Adrenal gland (tissue), 12 donors: ENCODE measurements around the gene FAS. TPM values are rescaled to one million over a fixed set of nuclear protein-coding genes. Genes with fewer than 3 reads are reported as not detected.

Experiments used
- DNase-seq, 7 donors: peaks; one replicate each; pipeline ENCODE4 v3.0.0-alpha.2; 2019 to 2020
- H3K27ac ChIP-seq, 5 donors: fragments of 200-600 bp; sonication (generic) in 4 of 5; 1 replicate in 3 of 5; 2 replicates in 2 of 5; pipeline versions ENCODE4 v1.5.1 to v1.8.0; 2016 to 2020; ENCODE audit warnings: mild to moderate bottlenecking in 1 of 5
- H3K27me3 ChIP-seq: fragments of 200-600 bp; 2 replicates; pipeline ENCODE4 v1.8.0; 2021
- H3K36me3 ChIP-seq, 2 donors: fragments of 200-600 bp; replicated peaks in 1 of 2; 1 replicate in 1 of 2; 2 replicates in 1 of 2; pipeline versions ENCODE4 v1.5.1 to v1.8.0; 2018 to 2022
- H3K4me1 ChIP-seq, 2 donors: fragments of 200-600 bp; replicated peaks in 1 of 2; 1 replicate in 1 of 2; 2 replicates in 1 of 2; pipeline versions ENCODE4 v1.5.1 to v1.8.0; 2018 to 2021
- H3K4me3 ChIP-seq, 4 donors: fragments of 200-600 bp; sonication (generic) in 3 of 4; one replicate each; pipeline ENCODE4 v1.5.1; 2016 to 2018
- H3K9me3 ChIP-seq, 3 donors: fragments of 200-600 bp; sonication (generic) in 1 of 3; replicated peaks in 1 of 3; 1 replicate in 2 of 3; 2 replicates in 1 of 3; pipeline versions ENCODE4 v1.5.1 to v1.8.0; 2016 to 2021
- POLR2A ChIP-seq, 2 donors: fragments of 450-650 bp; IDR thresholded peaks; one replicate each; pipeline ENCODE4 v1.6.1; 2017; ENCODE audit warnings: antibody characterized with exemption in 2 of 2, mild to moderate bottlenecking in 2 of 2, moderate library complexity in 1 of 2
- WGBS, 4 donors: extraction: QIAGEN DNeasy Blood & Tissue Kit in 2 of 4; methylation state at CpG; one replicate each; pipeline versions ENCODE4 v1.1.5 to v1.1.7; 2013 to 2017; 5-methylcytosine and 5-hydroxymethylcytosine counted together
- intact Hi-C, 2 donors: fragments of 100-400 bp; cut with DNase I; formaldehyde crosslinking; loops; one replicate each; pipeline versions ENCODE4 v1.14.1 to v1.15.0; 2022 to 2023
- polyA plus RNA-seq, 3 donors: library from polyadenylated mRNA; stranded (reverse); fragments of 200-250 nt in 2 of 3; fragments of 350-450 nt in 1 of 3; fragmentation: Illumina TruSeq in 1 of 3; extraction: RNeasy Lipid Tissue Mini Kit (QIAGEN cat#74804) in 1 of 3; gene quantifications; one replicate each; pipeline ENCODE4 v1.2.3, GENCODE V29; 2013 to 2014
- total RNA-seq, 9 donors: library from RNA; depleted of rRNA in 4 of 9; stranded (reverse); fragments of >200 nt in 4 of 9; fragments of 120-200 nt in 1 of 9; fragmentation: NEBNext Ultra II Directional in 1 of 9; extraction: Animal tissue kit (Norgen Biotek cat#: 25700) in 1 of 9; gene quantifications; one replicate each; pipeline versions ENCODE4 v1.1.0 to v1.2.4, GENCODE V29; 2013 to 2023
- TF ChIP-seq, protein P1 (sequence below), 6 experiments: fragments of 450-650 bp in 4 of 6; fragments of 200-600 bp in 2 of 6; sonication (generic) in 1 of 6; IDR thresholded peaks; 1 replicate in 5 of 6; 2 replicates in 1 of 6; pipeline versions ENCODE4 v1.5.1 to v1.8.0; 2016 to 2021; ENCODE audit warnings: antibody characterized with exemption in 6 of 6, mild to moderate bottlenecking in 2 of 6, moderate library complexity in 1 of 6
- donor health status: healthy with polysubstance abuse.
- donor health status: Bipolar disorder and iron deficiency.
- donor health status: DM: yes; HTN: yes; CAD: no.
- donor health status: DM: no; HTN: no; CAD: no.
- donor health status: DM: no; HTN: no; CAD: no.
- donor health status: DM: yes; HTN: yes; CAD: no.

FAS gene
- total and polyA plus RNA-seq, 12 donors = 9.8 to 236 (median 49.5) TPM

DNA sequence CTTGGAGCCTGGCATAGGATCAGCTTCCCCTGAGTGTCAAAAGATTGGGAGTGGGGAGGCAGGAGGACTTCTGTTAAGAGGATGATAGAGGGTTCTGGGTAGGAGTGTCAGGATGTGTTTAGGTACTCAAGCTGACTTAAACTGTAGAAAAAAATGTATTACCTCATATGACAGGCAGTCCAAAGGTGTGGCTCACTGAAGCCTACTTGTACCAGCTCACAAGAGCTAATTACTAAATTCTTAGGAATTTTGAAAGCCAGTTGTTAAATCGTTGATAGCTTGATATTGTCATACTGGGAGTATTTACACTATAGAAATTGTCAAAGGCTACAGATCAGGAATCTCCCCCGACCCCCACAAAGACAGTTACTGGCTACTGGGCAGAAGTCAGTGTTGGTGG is 32.1 kb downstream of the FAS start:
- Histone ChIP-seq H3K27ac (no peak overlapping the region), H3K4me3 (no peak overlapping the region), H3K36me3 (no peaks in the 10 kb centered on the region), H3K9me3 (no peaks in the 10 kb centered on the region), H3K4me1 (peaks cover 4 to 12% of the 10 kb centered on the region in 2 donors), H3K27me3 (no peaks in the 10 kb centered on the region)
- no peak for DNase-seq
- TF ChIP-seq, protein P1, sequence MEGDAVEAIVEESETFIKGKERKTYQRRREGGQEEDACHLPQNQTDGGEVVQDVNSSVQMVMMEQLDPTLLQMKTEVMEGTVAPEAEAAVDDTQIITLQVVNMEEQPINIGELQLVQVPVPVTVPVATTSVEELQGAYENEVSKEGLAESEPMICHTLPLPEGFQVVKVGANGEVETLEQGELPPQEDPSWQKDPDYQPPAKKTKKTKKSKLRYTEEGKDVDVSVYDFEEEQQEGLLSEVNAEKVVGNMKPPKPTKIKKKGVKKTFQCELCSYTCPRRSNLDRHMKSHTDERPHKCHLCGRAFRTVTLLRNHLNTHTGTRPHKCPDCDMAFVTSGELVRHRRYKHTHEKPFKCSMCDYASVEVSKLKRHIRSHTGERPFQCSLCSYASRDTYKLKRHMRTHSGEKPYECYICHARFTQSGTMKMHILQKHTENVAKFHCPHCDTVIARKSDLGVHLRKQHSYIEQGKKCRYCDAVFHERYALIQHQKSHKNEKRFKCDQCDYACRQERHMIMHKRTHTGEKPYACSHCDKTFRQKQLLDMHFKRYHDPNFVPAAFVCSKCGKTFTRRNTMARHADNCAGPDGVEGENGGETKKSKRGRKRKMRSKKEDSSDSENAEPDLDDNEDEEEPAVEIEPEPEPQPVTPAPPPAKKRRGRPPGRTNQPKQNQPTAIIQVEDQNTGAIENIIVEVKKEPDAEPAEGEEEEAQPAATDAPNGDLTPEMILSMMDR (IDR thresholded peaks at IDR 0.05) = no peak
- no peak for TF ChIP-seq POLR2A (IDR thresholded peaks at IDR 0.05)
- WGBS, 4 donors = 79 to 93% (median 91%) methylated on average over 2 of the region's 2 CpGs
- intact Hi-C loops = loop anchor here in 1 of 2 donors (10.0 kb wide), 1 partner anchor 192 kb away; no protein-coding TSS in a partner anchor

DNA sequence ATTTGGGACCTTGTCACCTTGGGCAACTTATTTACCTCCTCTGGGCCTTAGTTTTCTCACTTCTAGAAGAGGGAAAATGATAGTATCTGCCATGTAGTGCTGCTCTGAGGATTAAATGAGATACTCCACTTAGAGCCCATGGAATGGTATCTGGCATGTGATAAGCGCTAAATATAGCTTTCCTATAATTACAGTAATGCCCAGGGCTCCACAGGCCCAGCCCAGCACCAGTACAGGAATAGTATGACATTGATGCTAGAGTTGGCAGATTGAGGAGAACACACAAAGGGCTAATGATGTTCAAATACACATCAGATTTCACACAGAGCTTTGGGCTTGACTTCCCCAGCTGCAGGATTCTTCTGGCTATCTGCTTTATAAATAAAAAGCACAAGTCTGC is 34.9 kb downstream of the FAS start:
- DNase-seq = no peak
- TF ChIP-seq POLR2A (IDR thresholded peaks at IDR 0.05) = no peak
- TF ChIP-seq, protein P1 (IDR thresholded peaks at IDR 0.05) = no peak
- no peak overlapping the region for H3K4me3 ChIP-seq
- peaks cover 4 to 6% of the 10 kb centered on the region in 2 donors for H3K4me1 ChIP-seq
- H3K27ac ChIP-seq = no peak overlapping the region
- no peaks in the 10 kb centered on the region for H3K27me3 ChIP-seq
- H3K9me3 ChIP-seq = no peaks in the 10 kb centered on the region
- 99 to 100% (median 100%) methylated on average over 1 of the region's 1 CpG for WGBS, 4 donors
- intact Hi-C loops = loop anchor here in 1 of 2 donors (10.0 kb wide), 1 partner anchor 189 kb away; no protein-coding TSS in a partner anchor
- no peaks in the 10 kb centered on the region for H3K36me3 ChIP-seq

GRCh38 chr10:89029181-89029580 is 38.6 kb downstream of the FAS start:
- no peaks in the 10 kb centered on the region for H3K27me3 ChIP-seq
- TF ChIP-seq POLR2A (IDR thresholded peaks at IDR 0.05) = no peak
- TF ChIP-seq, protein P1 (IDR thresholded peaks at IDR 0.05) = no peak
- peak overlapping the region in 2 of 5 donors; percentile 41 to 59 for H3K27ac ChIP-seq
- peaks cover 3 to 10% of the 10 kb centered on the region in 2 donors for H3K4me1 ChIP-seq
- H3K36me3 ChIP-seq = no peaks in the 10 kb centered on the region
- H3K9me3 ChIP-seq = no peaks in the 10 kb centered on the region
- H3K4me3 ChIP-seq = no peak overlapping the region
- peak in 1 of 7 donors; percentile 28 for DNase-seq
- 53 to 79% (median 71%) methylated on average over 2 of the region's 2 CpGs for WGBS, 4 donors
- intact Hi-C loops = loop anchor here in 1 of 2 donors (10.0 kb wide), 1 partner anchor 186 kb away; no protein-coding TSS in a partner anchor

DNA sequence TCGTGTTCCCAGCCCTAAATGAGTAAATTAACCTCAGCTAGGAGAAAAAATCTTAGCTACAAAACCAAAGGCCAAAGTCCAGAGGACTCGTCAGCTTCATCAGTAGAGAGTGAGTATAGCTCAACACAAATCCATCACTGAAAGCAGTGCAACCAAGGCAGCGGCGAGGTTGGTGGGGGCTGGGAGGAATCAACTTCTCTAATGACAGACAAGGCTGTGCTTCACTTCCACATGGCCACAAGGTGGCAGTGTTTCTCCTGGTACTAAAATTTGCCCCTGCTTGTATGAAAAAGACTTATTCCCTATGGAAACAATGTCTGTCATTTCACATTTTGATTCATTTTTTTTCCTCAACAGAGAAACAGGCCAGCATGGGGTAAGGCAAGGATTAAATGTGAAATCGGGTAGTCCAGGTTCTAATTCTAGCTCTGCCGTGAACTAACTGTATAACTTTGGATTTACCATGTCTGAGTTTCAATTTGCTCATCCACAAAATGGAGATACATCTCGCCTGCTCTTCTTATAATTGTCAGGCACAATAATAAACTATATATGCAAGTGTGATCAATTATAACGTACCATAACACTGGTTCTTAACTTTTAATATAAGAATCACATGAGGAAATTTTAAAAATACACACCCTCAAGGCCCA is 39.3 kb downstream of the FAS start:
- no peak overlapping the region for H3K4me3 ChIP-seq
- 30 to 32% (median 31%) methylated on average over 8 of the region's 8 CpGs for WGBS, 4 donors
- H3K9me3 ChIP-seq = no peaks in the 10 kb centered on the region
- intact Hi-C loops = loop anchor here (5.0 to 10.0 kb wide), 2 partner anchors 182 to 185 kb away; no protein-coding TSS in a partner anchor
- peak overlapping the region in 1 of 5 donors; percentile 41 for H3K27ac ChIP-seq
- H3K36me3 ChIP-seq = no peaks in the 10 kb centered on the region
- DNase-seq = peak; percentile 74 to 93 (median 82)
- peaks cover 3 to 10% of the 10 kb centered on the region in 2 donors for H3K4me1 ChIP-seq
- TF ChIP-seq, protein P1 (IDR thresholded peaks at IDR 0.05) = peak; percentile 86 to 95 (median 90)
- no peak for TF ChIP-seq POLR2A (IDR thresholded peaks at IDR 0.05)
- H3K27me3 ChIP-seq = no peaks in the 10 kb centered on the region
